HG03457 (cell line): ENCODE results near the gene FRRS1.
"Not testable (repeated sequence)": the region's sequence is repeated elsewhere in the genome, so short reads cannot be mapped to it uniquely, and the experiment has no call there.

Source experiments
- ATAC-seq: cut with Tn5 transposase; IDR thresholded peaks from one replicate; pipeline ENCODE4 v1.9.1; 2021; ENCODE audit warnings: moderate number of reproducible peaks; ENCODE audit not compliant: unreplicated experiment

FRRS1 gene

DNA sequence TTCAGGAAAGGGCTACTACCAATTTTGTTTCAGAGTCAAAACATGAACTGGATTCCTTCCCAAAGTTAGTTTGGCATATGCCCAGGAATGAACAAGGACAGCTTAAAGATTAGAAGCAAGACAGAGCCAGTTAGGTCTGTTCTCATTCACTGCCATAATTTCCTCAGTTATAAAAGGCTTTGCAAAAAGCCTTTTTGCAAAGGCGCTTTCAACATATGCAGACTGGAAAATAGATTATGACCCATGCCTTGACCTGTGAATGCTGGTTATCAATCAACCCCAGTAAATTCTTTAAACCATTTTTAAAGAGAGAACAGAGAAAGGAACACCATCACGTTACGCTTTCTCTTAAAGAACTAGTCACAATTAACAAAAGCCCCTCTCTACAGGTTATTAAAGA is 1.7 kb upstream of the FRRS1 start:
- ATAC-seq, result no peak

DNA sequence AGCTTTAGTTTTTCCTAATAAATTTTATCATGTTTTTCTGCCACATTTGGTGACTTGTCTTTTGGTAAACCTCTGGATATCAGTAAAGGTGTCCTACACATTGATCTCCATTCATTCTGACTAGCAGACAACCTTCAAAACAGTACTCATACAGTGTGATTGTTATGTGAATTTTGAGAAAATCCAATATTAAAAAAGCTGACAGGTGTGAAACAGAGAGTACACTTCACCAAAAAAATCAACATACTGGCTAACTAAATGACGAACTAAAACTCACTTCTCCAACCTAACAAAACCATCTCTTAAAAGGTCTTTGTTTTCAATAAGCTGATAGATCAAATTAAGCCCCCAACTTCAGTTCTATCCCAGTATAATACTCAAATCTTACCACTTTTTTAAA is 1.5 kb downstream of the FRRS1 start:
- no peak for ATAC-seq

DNA sequence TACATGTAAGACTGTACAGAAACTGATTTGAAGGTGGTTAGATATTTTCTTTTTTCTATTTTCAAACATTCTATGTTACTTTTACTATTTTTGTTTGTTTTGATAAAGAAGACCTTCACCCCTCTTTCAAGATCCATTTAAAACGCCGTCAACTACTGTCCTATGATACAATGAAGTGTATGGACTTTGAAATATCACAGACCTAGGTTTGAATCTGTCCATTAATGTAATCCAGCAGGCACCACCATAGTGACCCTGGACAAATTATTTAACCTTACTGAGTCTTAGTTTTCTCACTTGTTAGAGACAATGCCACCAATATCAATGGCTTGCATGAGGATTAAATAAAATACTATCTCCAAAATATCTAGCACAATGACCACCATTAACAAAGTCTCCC is 2.0 kb downstream of the FRRS1 start:
- no peak for ATAC-seq

DNA sequence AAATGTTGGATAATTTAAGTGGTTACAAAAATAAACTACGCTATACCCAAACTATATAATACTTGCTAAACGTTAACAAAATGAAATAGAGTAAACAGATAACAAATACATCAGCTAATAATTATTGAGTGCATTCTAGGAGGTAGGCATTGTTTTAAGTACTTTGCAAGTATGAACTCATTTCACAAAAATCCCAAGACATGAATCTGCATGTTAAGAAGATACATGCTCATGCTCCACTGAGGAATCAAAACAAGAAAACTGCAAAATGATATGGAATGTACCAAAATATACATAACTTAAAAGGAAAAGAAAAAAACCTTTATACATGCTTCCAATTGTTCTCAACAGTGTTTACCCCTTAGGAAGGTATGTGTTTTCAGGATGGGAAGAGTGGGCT is 2.5 kb downstream of the FRRS1 start:
- ATAC-seq, result no peak

DNA sequence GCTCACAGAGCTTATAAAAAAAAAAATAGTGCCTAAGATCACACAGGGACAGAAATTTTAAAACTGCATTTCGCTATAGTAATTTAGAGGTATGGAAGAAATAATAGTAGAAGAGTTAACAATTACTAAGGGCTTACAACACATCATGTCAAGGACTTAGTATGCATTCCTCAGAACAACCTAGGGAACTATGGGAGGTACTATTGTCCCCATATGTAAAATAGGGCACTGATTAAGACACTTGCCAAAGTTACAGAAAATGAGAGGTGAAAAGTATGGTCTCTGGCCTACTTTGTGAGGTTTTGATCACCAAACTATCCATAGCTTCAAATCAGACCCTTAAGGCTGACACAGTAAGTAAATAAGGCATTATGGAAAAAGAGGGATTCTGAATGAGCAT is 4.7 kb downstream of the FRRS1 start:
- no peak for ATAC-seq

DNA sequence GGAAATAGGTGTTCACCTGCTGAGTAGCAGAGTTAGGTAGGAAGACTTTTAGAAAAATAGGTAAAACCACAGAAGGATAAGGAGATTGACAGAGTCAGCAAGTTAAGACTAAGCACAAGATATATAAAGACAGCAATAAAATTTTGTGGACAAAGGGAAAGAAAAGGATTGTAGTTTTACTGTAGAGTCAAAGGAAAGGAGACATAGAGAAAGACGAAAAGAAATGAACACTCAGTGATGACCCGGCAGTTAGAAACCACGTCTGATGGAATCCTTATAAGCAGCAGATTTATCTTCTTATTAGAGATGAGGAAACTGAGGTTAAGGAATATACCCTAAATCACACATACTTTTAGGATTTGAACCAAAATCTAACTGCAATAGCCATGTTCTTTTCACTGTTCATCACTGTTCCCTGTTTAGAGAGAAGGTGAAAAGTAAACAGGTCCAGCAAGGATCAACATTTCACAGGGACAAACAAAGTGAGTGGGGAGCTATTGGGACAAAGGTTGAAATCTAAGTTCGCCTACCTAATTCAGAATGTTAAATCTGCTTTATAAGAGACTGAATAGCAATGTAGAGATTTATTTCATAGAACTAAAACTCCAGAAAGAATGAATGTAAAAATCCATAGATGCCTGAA is 6.8 kb downstream of the FRRS1 start:
- no peak for ATAC-seq

DNA sequence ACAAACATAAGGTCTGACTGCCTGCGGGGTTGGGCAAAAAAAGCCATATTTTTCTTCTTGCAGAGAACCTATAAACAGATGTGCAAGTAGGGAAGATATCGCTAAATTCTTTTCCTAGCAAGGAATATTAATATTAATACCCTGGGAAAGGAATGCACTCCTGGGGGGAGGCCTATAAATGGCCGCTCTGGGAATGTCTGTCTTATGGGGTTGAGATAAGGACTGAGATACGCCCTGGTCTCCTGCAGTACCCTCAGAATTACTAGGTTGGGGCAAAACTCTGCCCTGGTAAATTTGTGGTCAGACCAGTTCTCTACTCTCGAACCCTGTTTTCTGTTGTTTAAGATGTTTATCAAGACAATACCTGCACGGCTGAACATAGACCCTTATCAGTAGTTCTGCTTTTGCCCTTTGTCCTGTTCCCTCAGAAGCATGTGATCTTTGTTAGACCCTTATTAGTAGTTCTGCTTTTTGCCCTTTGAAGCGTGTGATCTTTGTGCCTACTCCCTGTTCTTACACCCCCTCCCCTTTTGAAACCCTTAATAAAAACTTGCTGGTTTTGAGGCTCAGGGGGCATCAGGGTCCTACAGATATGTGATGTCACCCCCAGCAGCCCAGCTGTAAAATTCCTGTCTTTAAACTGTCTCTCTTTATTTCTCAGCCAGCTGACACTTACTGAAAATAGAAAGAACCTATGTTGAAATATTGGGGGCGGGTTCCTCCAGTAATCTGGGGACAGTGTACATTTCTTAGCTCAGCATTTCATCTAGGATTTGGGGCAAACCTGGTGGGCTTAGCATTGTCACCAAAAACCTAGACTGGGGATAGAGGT is 7.5 kb downstream of the FRRS1 start:
- not testable (repeated sequence) for ATAC-seq

DNA sequence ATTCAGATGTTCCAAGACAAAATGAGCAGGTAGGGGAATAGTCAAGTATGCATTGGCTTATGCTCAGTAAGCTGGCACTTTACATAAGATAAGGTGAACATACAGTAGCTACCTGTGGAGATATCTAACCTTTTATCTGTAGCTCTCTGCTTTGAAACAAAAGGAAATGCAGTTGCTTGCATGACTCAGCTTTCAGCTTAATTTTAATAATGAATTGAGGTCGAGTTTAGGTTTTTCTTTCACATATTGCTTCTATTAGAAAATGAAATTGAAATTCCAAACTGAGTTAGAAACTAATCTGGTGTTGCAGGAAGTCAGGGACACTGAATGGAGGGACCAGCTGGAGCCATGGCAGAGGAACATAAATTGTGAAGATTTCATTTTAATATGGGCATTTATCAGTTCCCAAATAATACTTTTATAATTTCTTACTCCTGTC is 8.3 kb downstream of the FRRS1 start:
- ATAC-seq, result peak; percentile 60

DNA sequence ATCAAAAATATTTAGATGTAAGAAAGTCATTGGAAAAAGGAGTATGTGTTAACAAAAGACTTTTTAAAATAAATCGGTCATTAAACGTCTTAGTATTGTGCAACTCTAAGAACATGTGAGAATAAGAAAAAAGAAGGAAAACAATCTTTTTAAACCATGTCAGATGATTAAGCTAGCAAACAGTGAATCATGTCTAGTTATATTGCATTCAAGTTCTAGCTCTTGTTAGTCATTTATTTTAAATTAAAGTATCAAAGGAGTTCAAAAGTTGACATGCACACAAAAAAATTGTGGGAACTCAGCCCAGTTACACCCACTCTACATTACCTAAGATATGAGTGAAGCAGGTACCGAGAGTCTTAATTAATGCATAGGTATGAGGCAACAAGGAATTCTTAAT is 9.8 kb downstream of the FRRS1 start:
- no peak for ATAC-seq

DNA sequence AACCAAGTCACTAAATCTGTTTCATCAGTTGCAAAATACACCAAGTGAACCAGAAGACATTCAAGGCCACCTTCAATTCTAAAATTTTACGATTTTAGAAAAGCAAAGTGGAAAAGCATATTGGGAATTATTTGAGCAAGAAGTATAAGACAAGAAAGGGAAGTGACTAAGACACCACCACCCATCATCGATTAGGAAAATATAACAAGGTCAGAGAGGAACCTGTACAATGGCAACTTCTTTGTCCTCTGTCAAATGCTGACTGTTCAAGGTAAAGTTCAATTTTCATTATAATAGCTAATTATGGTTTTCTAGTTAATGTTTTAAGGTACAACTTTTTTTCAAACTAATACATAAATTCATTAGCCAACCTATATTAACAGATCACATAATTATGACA is 10.8 kb downstream of the FRRS1 start:
- no peak for ATAC-seq

DNA sequence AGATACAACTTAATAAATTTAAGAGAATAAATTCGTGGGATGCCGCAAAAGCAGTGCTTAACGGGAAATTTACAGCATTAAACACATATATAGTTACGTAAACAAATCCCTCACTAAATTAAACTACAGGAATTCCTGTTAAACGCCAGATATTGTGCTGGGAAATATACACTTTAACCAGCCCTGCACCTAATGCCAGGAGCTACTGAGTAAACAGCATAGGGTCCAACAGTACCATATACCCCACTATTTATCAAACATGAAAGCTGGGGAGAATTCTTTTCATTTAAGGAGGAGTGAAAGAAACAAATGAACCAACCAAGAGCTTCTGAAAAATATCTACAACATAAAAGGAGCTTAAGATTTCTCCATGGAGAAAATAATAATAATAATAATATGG is 11.7 kb downstream of the FRRS1 start:
- no peak for ATAC-seq

DNA sequence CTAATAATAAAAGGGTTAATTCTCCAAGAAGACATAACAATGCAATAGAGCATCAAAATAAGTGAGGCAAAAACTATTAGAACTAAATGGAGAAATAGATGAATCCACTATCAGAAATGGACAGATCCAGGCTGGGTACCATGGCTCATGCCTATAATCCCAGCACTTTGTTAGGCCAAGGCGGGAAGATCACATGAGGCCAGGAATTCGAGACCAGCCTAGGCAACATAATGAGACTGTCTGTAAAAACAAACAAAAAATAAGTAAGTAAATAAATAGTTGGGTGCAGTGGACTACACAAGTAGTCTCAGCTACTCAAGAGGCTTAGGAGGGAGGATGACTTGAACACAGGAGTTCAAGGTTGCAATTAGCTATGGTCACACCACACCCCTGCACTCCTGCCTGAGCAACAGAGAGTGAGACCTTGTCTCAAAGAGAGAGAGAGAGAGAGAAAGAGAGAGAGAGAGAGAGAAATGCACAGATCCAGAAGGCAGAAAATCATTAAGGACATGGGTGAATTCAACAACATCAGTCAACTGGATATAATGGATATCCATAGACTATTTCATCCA is 12.3 kb downstream of the FRRS1 start:
- ATAC-seq, result no peak

DNA sequence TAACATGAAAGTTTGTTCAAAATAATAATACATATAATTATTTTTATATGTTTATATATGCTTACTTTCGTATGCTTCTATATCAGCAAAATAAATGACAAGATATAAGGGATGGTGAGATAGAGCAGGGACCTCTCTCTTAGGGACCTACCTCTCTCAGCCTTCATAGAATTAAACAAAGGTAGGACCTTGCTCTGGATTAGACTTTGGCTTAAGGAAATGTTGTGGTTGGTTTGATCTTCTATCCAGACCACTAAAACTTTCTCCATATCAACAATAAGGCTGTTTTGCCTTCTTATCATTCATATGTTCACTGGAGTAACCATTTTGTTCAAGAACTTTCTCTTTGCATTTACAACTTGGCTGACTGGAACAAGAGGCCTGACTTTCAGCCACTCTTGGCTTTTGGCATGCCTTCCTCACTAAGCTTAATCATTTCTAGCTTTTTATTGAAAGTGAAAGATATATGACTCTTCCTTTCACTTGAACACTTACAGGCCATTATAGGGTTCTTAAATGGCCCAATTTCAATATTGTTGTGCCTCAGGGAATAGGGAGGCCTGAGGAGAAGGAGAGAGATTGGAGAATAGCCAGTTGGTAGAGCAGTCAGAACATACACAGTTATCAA is 14.4 kb downstream of the FRRS1 start:
- peak; percentile 59 for ATAC-seq

DNA sequence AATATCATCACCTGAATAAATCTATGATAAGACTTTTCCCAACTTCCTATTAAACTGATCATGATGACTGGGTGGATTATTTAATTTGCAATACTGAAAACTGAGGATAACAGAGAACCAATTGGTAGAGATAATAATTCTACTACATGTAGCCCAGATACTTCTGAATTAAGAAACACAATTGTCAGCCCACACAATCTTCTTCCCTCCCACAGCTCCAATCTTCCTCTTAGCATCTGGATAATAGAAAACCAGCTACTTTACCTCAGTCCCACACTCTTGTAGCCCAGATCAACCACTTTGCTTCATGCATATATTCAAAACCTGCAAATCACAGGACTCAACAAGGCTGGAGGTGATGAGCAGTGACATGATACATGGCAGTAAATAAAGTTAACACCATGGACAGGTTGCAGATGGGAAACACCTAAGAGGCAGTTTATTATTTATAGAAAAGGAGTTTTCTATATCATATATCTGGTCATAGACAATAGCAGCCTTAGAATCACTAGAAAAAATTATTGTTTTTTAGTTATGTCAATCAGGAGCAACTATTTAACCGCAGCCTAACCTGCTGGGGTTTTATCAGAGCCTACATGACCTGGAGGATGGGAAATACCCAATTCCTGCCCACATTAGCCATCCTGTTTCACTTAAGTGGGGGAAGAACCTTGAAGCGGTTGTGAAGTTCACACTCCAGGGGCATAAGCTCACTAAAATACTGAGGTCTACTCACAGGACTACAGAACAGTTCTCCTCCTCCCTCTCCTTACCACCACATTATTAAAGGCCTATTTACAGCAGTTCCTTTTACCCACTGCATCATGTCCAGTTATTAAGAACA is 16.7 kb downstream of the FRRS1 start:
- ATAC-seq, result peak; percentile 93

DNA sequence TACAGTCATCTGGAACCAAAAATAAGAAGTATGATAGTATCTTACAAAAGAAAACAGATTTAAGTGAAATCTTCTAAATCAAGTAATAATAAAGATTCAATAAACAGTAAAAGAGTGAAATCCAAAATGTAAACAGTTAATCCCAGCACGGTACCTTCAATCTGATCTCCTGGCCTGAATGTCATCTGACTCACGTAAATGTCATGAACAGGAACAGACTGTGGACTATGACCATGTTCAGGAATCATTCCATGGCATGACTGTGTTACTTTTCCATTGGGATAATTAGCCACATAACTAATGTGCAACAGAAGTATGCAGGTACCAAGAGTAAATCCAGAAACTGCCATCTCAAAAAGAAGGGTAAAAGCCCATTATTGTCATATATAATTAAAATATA is 18.0 kb downstream of the FRRS1 start:
- ATAC-seq, result no peak

DNA sequence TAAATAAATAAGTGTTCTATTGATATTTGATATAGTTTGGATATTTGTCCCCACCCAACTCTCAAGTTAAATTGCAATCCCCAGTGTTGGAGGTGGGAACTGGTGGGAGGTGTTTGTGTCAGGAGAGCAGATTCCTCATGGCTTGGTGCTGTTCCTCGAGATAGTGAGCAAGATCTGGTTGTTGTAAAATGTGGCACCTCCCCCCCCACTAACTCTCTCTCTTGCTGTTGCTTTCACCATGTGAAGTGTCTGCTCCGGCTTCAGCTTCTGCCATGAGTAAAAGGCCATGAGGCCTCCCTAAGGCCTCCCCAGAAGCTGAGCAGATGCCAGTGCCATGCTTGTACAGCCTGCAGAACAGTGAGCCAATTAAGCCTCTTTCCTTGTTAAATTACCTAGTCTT is 20.8 kb downstream of the FRRS1 start:
- no peak for ATAC-seq

DNA sequence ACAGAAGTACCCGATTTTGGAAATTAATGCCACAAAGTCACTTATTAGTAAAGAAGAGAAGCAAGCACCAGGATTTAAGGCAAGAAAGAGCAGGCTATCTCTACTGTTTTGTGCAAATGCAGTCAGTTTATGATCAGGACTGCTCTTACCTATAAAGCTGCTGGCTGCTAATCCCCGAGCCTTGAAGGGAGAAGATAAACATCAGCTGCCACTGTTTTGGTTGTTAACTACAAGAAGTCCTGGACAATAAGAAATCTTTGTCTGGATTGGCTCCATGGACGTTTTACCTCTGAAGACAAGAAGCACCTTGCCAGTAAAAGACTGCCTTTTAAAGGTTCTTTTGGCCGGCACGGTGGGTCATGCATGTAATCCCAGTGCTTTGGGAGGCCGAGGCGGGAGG is 21.4 kb downstream of the FRRS1 start:
- no peak for ATAC-seq

DNA sequence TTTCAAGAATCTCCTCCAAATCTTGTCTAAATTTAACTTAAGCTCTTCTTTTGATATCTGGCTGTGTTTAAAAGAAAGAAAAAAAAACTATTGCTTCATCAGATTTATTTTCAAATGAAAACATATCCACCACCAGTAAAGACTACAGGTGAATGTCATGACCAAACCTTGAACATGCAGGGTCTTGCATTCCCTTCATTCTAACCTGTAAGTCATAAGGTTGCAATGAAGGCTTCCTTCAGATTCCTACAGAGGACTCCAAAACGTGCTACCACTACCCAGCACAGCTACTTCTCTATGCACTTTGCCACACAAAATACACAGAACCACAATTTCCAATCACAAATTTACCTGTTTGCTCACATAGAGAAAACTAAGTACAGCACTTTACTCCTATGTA is 26.3 kb downstream of the FRRS1 start:
- no peak for ATAC-seq

DNA sequence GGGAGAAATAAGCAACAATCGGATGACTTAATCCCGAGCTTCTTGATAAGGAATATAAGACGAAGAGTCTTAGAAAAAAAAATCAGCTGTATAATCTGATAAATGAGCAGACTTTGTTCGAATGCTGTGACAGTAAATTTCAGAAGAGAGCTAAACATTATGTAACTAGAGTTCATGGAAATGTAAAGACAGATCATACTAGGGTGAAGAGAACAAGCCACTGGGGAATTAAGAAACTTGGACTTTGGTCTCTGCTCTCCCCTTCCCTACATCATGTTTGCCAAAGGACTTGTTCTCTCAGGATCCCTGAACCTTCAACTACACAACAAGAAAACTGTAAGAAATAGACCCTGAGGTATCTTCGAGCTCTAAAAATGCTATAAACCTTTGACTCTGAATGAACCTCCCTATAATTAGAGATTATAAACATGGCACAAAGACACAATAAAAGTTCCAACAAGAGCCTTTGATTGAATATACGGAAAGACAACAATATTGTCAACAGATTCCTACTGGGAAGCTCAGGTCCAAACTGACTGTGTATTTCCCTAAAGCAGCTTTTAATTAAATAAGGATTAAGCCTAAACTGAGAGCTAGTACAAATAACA is 27.5 kb downstream of the FRRS1 start:
- no peak for ATAC-seq

DNA sequence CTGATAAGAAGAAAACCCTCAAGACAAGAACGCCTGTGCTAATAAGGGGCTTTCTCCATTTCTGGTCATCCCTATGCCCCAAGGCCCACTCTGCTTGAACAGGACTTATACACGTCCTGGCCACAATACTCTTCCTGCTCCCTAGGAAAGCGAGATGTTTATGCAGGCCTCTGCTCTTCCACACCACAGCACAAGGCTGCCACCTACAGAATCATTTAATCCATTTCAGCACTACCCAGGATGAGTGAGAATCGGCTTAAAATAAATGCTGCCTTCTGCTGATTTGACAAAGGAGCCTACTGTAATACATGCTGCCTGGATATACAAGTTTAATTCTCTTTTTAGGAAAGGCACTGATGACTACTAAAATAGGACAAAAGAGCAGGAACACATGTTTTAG is 29.4 kb downstream of the FRRS1 start:
- ATAC-seq, result no peak

DNA sequence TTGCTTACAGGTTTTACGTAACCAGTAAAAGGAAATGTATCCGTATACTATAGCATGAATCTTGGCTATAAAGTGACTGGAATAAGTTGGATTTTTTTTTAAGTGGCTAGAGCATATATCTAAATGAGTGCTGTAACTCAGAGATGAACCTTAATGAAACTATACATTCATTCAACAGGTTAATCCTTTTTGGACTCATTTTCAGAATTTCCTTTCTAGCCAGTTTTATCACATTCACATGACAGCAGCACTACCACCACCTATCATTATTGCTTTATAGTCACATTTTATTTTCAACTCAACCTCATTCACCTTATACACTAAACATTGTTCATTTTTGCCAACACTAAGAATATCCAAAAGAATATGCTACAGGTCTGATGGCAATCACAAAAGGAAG is 30.6 kb downstream of the FRRS1 start:
- no peak for ATAC-seq
